Measurements from ENCODE around the gene JSRP1. TPM values are rescaled to one million over a fixed set of nuclear protein-coding genes. Genes with fewer than 3 reads are reported as not detected.

The JSRP1 gene
- total RNA-seq, 1 donor, result not detected

DNA sequence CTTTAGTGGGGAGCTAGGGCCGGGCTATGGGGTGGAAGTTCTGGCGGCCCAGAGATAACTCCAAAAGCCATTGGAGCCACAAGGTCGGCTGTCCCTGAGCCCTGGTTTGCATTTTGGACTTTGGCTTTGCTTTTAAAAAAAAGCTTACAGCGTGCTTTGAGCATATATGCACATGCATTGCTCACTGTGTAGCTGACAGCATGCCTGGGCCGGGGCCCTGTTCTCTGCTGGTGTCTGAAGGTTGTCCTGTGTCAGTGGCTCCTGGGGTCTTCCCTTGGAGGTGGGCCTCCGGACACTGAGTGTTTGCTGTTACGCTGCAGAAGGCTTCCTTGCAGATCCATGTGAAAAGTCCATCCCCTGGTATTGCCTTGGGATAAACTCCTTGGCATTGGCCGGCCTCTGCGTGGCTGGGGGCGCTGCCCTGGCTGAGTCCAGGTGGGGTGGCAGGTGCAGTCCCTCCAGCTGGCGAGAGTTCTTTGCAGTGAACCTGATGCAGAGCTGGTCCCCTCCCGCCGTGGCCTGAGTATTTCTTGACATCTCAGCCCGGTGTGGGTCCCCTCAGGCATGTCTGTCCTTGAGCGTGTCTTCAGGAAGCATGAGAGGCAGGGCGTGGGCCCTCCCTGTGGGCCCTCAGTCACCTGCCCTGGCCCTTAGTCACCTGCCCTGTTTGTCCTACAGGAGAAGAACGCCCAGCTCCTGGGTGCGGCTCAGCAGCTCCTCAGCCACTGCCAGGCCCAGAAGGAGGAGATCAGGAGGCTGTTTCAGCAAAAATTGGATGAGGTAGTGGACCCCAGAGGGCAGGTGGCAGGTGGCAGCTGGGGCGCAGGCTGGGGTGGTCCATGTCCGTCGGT, 43.1 kb downstream of the JSRP1 start:
- Histone ChIP-seq H3K9me3 (ENCODE audit: low read depth, low read length) (no peaks in the 10 kb centered on the region), H3K4me3 (ENCODE audit: low read length) (no peak overlapping the region), H3K4me1 (ENCODE audit: insufficient read depth, low read length) (no peaks in the 10 kb centered on the region), H3K27me3 (ENCODE audit: insufficient read depth, low read length) (no peaks in the 10 kb centered on the region)

DNA sequence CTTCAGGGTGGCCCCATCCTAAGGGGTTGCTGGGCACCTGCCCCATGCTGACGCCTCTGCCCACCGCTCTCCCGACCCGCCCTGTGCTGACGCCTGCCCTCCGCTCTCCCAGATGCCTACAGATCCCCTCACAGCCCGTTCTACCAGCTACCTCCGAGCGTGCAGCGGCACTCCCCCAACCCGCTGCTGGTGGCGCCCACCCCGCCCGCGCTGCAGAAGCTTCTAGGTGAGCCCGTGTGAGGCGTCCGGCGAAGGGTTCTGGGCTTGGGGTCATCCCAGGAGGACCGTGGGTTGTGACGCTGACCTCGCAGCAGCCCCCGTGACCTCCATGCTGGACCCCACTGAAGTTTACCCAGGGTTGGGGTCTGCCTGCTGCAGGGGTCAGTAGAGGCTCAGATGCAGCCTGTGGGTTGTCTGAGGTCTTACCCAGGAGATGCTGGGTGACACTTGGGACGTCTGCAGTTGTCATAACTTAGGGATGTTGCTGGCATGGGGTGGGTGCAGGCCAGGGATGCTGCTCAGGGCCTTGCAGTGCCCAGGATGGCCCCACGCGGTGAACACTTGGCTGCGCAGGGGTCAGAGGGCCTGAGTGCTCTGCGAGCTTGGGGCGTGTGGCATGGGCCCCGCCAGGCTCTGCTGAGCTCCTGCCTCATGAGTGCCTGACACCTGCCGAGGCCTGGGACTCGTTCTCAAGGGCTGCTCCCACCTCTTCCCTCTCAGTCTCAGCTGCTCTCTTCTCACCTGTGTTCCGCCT, 45.1 kb downstream of the JSRP1 start:
- Histone ChIP-seq H3K27me3 (ENCODE audit: insufficient read depth, low read length) (no peaks in the 10 kb centered on the region), H3K9me3 (ENCODE audit: low read depth, low read length) (no peaks in the 10 kb centered on the region), H3K4me3 (ENCODE audit: low read length) (no peak overlapping the region), H3K4me1 (ENCODE audit: insufficient read depth, low read length) (no peaks in the 10 kb centered on the region)

DNA sequence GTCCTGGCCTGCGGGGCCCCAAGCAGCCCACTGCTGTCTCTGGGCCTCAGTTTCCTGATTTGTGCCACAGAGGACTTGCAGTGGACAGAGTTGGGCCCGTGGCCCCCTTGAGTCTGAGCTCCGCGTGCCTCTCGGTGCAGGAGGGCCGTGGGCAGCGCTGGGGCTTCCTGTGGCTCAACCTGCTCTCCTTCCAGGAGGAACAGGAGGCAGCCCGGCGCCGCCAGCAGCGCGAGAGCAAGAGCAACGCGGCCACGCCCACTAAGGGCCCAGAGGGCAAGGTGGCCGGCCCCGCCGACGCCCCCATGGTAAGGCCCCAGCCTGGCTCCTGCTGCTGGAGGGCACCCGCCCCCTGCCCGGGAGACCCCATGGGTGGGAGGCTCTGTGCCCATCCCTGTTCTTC, 46.0 kb downstream of the JSRP1 start:
- H3K9me3 ChIP-seq (ENCODE audit: low read depth, low read length), result no peaks in the 10 kb centered on the region
- H3K27me3 ChIP-seq (ENCODE audit: insufficient read depth, low read length), result no peaks in the 10 kb centered on the region
- H3K4me1 ChIP-seq (ENCODE audit: insufficient read depth, low read length), result no peaks in the 10 kb centered on the region

DNA sequence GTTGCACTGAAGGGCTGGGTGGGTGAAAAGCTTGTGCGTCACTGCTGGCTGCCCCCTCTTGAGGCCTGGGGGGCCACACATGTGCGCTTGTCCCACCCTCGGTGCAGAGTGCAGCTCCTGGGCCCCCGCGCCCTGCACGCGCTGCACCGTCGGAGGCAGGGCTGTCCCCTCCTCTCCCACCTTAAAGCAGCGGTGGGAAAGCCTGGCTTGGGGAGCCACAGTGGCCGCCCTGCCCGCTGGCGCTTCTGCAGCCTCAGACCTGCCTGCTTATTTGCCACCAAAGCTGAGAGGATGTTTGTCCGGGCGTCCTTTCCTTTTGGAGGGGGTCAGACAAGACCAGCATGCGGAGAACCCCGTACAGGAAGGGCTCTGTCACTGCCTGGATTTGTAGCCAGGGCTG, 46.8 kb downstream of the JSRP1 start:
- Histone ChIP-seq H3K27me3 (ENCODE audit: insufficient read depth, low read length) (no peaks in the 10 kb centered on the region), H3K4me3 (ENCODE audit: low read length) (no peak overlapping the region), H3K9me3 (ENCODE audit: low read depth, low read length) (no peaks in the 10 kb centered on the region), H3K4me1 (ENCODE audit: insufficient read depth, low read length) (no peaks in the 10 kb centered on the region)

More for the DNA sequence above, 46.0 kb downstream of the JSRP1 start:
- H3K4me3 ChIP-seq (ENCODE audit: low read length), result no peak overlapping the region

DNA sequence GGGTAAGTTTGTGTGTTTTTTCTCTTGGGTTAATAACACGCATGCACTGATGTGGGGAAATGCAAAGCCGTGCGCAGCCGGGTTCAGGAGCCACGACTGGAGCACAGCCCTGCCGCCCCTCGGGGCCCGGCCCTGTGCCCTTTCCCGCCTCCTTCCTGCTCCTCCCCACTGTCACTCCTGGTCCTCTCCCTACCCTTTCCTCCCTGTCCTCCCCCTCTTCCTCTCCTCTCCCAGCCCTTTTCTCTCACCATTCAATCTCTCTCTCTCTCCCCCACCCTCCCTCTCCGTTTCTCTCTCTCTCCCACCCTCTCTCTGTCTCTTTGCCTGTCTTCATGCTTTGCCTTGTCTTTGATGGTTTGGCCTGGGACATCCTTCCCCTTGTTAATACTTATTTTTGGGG, 47.2 kb downstream of the JSRP1 start:
- no peaks in the 10 kb centered on the region for H3K4me1 ChIP-seq (ENCODE audit: insufficient read depth, low read length)

DNA sequence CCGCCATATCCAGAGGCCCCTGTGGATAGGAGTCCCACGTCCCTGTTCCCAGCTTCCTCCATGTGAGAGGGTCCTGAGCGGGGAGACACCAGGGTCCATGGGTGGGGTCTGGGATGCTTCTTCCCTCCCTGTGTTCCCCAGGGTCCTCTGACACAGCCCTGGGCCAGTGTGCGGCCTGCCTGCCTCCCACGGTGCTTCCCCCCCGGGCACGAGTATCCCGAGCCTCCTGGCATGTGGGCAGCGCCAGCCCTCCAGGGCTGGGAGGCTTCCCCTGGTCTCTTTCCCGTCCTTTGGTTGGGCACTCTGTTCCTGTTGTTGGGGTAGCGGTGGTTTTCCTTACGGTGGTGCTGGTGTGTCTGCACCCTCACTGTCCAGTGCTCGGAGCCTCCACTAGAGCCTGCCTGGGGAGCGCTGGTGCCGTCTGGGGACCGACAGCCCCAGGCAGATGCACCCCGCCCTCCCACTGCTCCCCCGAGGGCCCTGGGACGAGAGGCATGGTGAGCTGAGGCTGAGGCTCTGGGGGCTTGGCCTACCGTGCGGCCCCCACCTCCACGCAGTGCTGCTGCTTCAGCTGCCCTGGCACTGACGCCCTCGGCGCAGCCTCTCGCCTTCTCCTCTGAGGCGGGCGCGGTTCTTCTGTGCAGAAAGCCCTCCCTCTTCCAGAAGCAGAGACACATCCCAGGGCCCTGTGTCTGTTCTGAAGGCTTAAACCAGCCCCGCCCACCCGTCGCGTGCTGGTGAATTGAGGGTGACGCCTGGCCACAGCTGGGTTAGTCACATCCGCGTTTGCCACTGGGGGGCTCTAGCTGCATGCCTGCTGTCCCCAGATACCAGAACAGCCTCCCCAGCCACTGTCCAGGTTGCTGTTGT, 48.0 kb downstream of the JSRP1 start:
- H3K9me3 ChIP-seq (ENCODE audit: low read depth, low read length), result no peaks in the 10 kb centered on the region
- no peak overlapping the region for H3K4me3 ChIP-seq (ENCODE audit: low read length)
- H3K4me1 ChIP-seq (ENCODE audit: insufficient read depth, low read length), result no peaks in the 10 kb centered on the region
- H3K27me3 ChIP-seq (ENCODE audit: insufficient read depth, low read length), result no peaks in the 10 kb centered on the region

More for the DNA sequence above, 47.2 kb downstream of the JSRP1 start:
- Histone ChIP-seq H3K27me3 (ENCODE audit: insufficient read depth, low read length) (no peaks in the 10 kb centered on the region), H3K9me3 (ENCODE audit: low read depth, low read length) (no peaks in the 10 kb centered on the region), H3K4me3 (ENCODE audit: low read length) (no peak overlapping the region)

DNA sequence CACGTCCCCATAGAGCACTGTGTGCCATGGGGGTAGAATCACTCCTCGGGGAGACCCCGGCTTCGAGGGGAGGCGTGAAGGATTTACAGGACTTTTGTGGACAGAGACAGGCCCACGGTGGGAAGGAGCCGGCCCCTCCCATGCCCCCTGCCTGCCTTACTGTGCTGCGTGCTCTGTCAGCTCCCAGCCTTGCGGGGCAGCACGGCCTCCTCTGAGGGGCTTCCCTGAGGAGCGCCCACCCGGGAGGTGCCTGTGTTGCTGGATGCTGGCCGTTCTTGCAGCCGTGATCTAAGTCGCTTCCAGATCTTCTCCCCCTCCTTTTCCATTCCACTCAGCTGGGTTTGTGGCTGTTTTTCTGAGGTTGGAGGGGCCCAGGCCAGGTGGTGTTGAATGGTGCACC, 49.2 kb downstream of the JSRP1 start:
- Histone ChIP-seq H3K4me1 (ENCODE audit: insufficient read depth, low read length) (no peaks in the 10 kb centered on the region), H3K4me3 (ENCODE audit: low read length) (no peak overlapping the region), H3K9me3 (ENCODE audit: low read depth, low read length) (no peaks in the 10 kb centered on the region), H3K27me3 (ENCODE audit: insufficient read depth, low read length) (no peaks in the 10 kb centered on the region)

DNA sequence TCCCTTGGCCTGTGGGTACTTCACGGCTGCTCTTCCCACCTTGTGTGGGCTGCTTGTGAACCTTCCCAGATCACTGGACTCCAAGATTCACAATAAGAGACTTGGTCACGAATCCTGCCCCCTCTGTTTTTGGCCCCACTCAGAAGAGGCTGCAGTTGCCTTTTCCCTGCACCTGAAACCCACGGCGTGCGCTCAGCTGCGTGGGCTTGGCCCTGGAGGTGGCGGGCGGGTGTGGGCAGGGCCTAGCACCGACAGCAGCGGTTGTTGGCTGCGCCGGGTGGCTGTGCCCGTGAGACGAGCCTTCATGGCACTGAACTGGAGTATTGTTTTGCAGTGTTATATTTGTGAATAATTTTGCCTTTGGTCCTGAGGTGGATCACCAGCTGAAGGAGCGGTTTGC, 53.9 kb downstream of the JSRP1 start:
- Histone ChIP-seq H3K4me1 (ENCODE audit: insufficient read depth, low read length) (no peaks in the 10 kb centered on the region), H3K4me3 (ENCODE audit: low read length) (no peak overlapping the region), H3K9me3 (ENCODE audit: low read depth, low read length) (no peaks in the 10 kb centered on the region), H3K27me3 (ENCODE audit: insufficient read depth, low read length) (no peaks in the 10 kb centered on the region)

Other genes with a start within 250 kb of the JSRP1 start
- gene BTBD2, start 240.7 kb downstream of the JSRP1 start, total RNA-seq, result 23.2 TPM
- 163 TPM for gene MKNK2, start 205.2 kb downstream of the JSRP1 start, total RNA-seq
- gene MOB3A, start 160.1 kb downstream of the JSRP1 start, total RNA-seq, result 87.3 TPM
- gene IZUMO4, start 159.5 kb downstream of the JSRP1 start, total RNA-seq, result 2.9 TPM
- 26.2 TPM for gene AP3D1, start 104.9 kb downstream of the JSRP1 start, total RNA-seq
- 13.5 TPM for gene DOT1L, start 92.5 kb downstream of the JSRP1 start, total RNA-seq
- gene PLEKHJ1, start 20.1 kb downstream of the JSRP1 start, total RNA-seq, result 25.3 TPM
- gene SF3A2, start 19.6 kb downstream of the JSRP1 start, total RNA-seq, result 68.1 TPM
- 1.3 TPM for gene AMH, start 7.1 kb downstream of the JSRP1 start, total RNA-seq
- 0.52 TPM for gene PEAK3, start 25.8 kb upstream of the JSRP1 start, total RNA-seq
- 0.52 TPM for gene LINGO3, start 51.7 kb upstream of the JSRP1 start, total RNA-seq
- 111 TPM for gene LSM7, start 72.2 kb upstream of the JSRP1 start, total RNA-seq
- 33.5 TPM for gene SPPL2B, start 72.3 kb upstream of the JSRP1 start, total RNA-seq
- gene TMPRSS9, start 103.8 kb upstream of the JSRP1 start, total RNA-seq, result 0.10 TPM
- gene TIMM13, start 171.2 kb upstream of the JSRP1 start, total RNA-seq, result 5.8 TPM
- gene LMNB2, start 200.5 kb upstream of the JSRP1 start, total RNA-seq, result 6.7 TPM
- gene GADD45B, start 219.7 kb upstream of the JSRP1 start, total RNA-seq, result 528 TPM

All from mononuclear cell (primary cell).